Sigmoid colon (tissue), 7 donors: ENCODE results near the gene MKKS. TPM values are rescaled to one million over a fixed set of nuclear protein-coding genes. Genes with fewer than 3 reads are reported as not detected.

Source experiments
- DNase-seq: peaks from one replicate; pipeline ENCODE4 v3.0.0-alpha.2; 2019
- H3K27ac ChIP-seq, 4 donors: fragments of 200-600 bp; sonication (generic); one replicate each; pipeline ENCODE4 v1.5.1; 2016 to 2019; ENCODE audit warnings: mild to moderate bottlenecking in 1 of 4
- H3K27me3 ChIP-seq, 3 donors: fragments of 200-600 bp; sonication (generic); one replicate each; pipeline ENCODE4 v1.5.1; 2019; ENCODE audit warnings: mild to moderate bottlenecking in 1 of 3
- H3K36me3 ChIP-seq, 4 donors: fragments of 200-600 bp; sonication (generic); one replicate each; pipeline ENCODE4 v1.5.1; 2016 to 2019
- H3K4me1 ChIP-seq, 4 donors: fragments of 200-600 bp; sonication (generic); one replicate each; pipeline ENCODE4 v1.5.1; 2017 to 2019
- H3K4me3 ChIP-seq, 4 donors: fragments of 200-600 bp; sonication (generic); one replicate each; pipeline ENCODE4 v1.5.1; 2017 to 2019; ENCODE audit warnings: mild to moderate bottlenecking in 2 of 4, moderate library complexity in 1 of 4
- H3K9me3 ChIP-seq, 4 donors: fragments of 200-600 bp in 3 of 4; sonication (generic) in 3 of 4; one replicate each; pipeline versions ENCODE4 v1.5.1 to v1.6.1; 2013 to 2019
- CTCF ChIP-seq, 4 experiments: fragments of 450-650 bp in 3 of 4; fragments of 200-600 bp in 1 of 4; IDR thresholded peaks; one replicate each; pipeline ENCODE4 v1.5.1; 2016 to 2019; ENCODE audit warnings: antibody characterized with exemption in 4 of 4, mild to moderate bottlenecking in 3 of 4, moderate library complexity in 2 of 4
- EP300 ChIP-seq, 4 donors: sonication (generic); formaldehyde crosslinking; IDR thresholded peaks; one replicate each; pipeline ENCODE4 v1.6.1; 2017; ENCODE audit warnings: antibody characterized with exemption in 4 of 4
- POLR2A ChIP-seq, 2 donors: fragments of 450-650 bp; IDR thresholded peaks; one replicate each; pipeline ENCODE4 v1.6.1; 2016; ENCODE audit warnings: antibody characterized with exemption in 2 of 2, mild to moderate bottlenecking in 2 of 2, moderate library complexity in 2 of 2
- POLR2AphosphoS5 ChIP-seq, 4 donors: sonication (generic); formaldehyde crosslinking; IDR thresholded peaks; one replicate each; pipeline ENCODE4 v1.6.1; 2017; ENCODE audit warnings: antibody characterized with exemption in 4 of 4
- WGBS, 2 donors: extraction: QIAGEN DNeasy Blood & Tissue Kit; methylation state at CpG; one replicate each; pipeline ENCODE4 v1.1.7; 2013; 5-methylcytosine and 5-hydroxymethylcytosine counted together
- intact Hi-C: fragments of 100-400 bp; cut with DNase I; formaldehyde crosslinking; loops from one replicate; pipeline ENCODE4 v1.15.1; 2023
- polyA plus RNA-seq, 3 donors: library from polyadenylated mRNA; stranded (reverse); fragments of 200-250 nt; gene quantifications; one replicate each; pipeline ENCODE4 v1.2.3, GENCODE V29; 2013
- total RNA-seq, 4 donors: library from RNA; depleted of rRNA; stranded (reverse); fragments of >200 nt; gene quantifications; one replicate each; pipeline ENCODE4 v1.1.0, GENCODE V29; 2016
- donor health status: healthy with polysubstance abuse.
- donor health status: Bipolar disorder and iron deficiency.
- donor health status: healthy.

MKKS gene
- total and polyA plus RNA-seq, 7 donors = 16.2 to 29.8 (median 19.9) TPM

GRCh38 chr20:10430704-10431103 is 3.3 kb downstream of the MKKS start:
- intact Hi-C loops = loop anchor here (5.0 kb wide), 2 partner anchors 77 to 1022 kb away; no protein-coding TSS in a partner anchor
- H3K4me3 ChIP-seq = no peak overlapping the region
- peaks cover 7 to 54% (median 20%) of the 10 kb centered on the region in 4 donors for H3K4me1 ChIP-seq
- peaks cover 0 to 6% (median 0%) of the 10 kb centered on the region in 4 donors for H3K36me3 ChIP-seq
- DNase-seq = no peak
- no peaks in the 10 kb centered on the region for H3K9me3 ChIP-seq
- no peak for TF ChIP-seq POLR2A (IDR thresholded peaks at IDR 0.05)
- TF ChIP-seq EP300 (IDR thresholded peaks at IDR 0.05) = no peak
- TF ChIP-seq CTCF (IDR thresholded peaks at IDR 0.05) = no peak
- TF ChIP-seq POLR2AphosphoS5 (IDR thresholded peaks at IDR 0.05) = no peak
- 81% methylated on average over 5 of the region's 5 CpGs for WGBS, 2 donors
- no peaks in the 10 kb centered on the region for H3K27me3 ChIP-seq
- H3K27ac ChIP-seq = no peak overlapping the region

- TF ChIP-seq POLR2A (IDR thresholded peaks at IDR 0.05) (no peak), EP300 (IDR thresholded peaks at IDR 0.05) (no peak), CTCF (IDR thresholded peaks at IDR 0.05) (no peak), POLR2AphosphoS5 (IDR thresholded peaks at IDR 0.05) (no peak)
- Histone ChIP-seq H3K4me1 (peaks cover 7 to 51% (median 20%) of the 10 kb centered on the region in 4 donors), H3K27me3 (no peaks in the 10 kb centered on the region), H3K9me3 (no peaks in the 10 kb centered on the region), H3K27ac (no peak overlapping the region), H3K4me3 (no peak overlapping the region), H3K36me3 (peaks cover 0 to 6% (median 0%) of the 10 kb centered on the region in 4 donors)
- no peak for DNase-seq
- intact Hi-C loops = loop anchor here (5.0 kb wide), 3 partner anchors 77 to 1022 kb away; no protein-coding TSS in a partner anchor
These were observed 4.0 kb downstream of the MKKS start for GRCh38 chr20:10430000-10430466.

- 28 to 76% methylated on average over 5 of the region's 5 CpGs for WGBS, 2 donors
- peaks cover 0 to 6% (median 0%) of the 10 kb centered on the region in 4 donors for H3K36me3 ChIP-seq
- no peak overlapping the region for H3K27ac ChIP-seq
- no peak overlapping the region for H3K4me3 ChIP-seq
- no peak for TF ChIP-seq POLR2A (IDR thresholded peaks at IDR 0.05)
- no peak for TF ChIP-seq POLR2AphosphoS5 (IDR thresholded peaks at IDR 0.05)
- no peak for TF ChIP-seq EP300 (IDR thresholded peaks at IDR 0.05)
- no peak for TF ChIP-seq CTCF (IDR thresholded peaks at IDR 0.05)
- no peaks in the 10 kb centered on the region for H3K9me3 ChIP-seq
- no peaks in the 10 kb centered on the region for H3K27me3 ChIP-seq
- intact Hi-C loops = loop anchor here (5.0 kb wide), 1 partner anchor 452 kb away; no protein-coding TSS in a partner anchor
- no peak for DNase-seq
- H3K4me1 ChIP-seq = peaks cover 6 to 51% (median 20%) of the 10 kb centered on the region in 4 donors
These were observed 4.5 kb downstream of the MKKS start for GRCh38 chr20:10429443-10429981.

GRCh38 chr20:10428008-10428407 is 6.0 kb downstream of the MKKS start:
- H3K9me3 ChIP-seq = no peaks in the 10 kb centered on the region
- peaks cover 0 to 6% (median 0%) of the 10 kb centered on the region in 4 donors for H3K36me3 ChIP-seq
- no peaks in the 10 kb centered on the region for H3K27me3 ChIP-seq
- no peak for DNase-seq
- H3K4me3 ChIP-seq = no peak overlapping the region
- intact Hi-C loops = loop anchor here (5.0 kb wide), 1 partner anchor 451 kb away; no protein-coding TSS in a partner anchor
- no peak overlapping the region for H3K27ac ChIP-seq
- peaks cover 0 to 46% (median 16%) of the 10 kb centered on the region in 4 donors for H3K4me1 ChIP-seq
- TF ChIP-seq EP300 (IDR thresholded peaks at IDR 0.05) (no peak), POLR2AphosphoS5 (IDR thresholded peaks at IDR 0.05) (no peak), CTCF (IDR thresholded peaks at IDR 0.05) (no peak), POLR2A (IDR thresholded peaks at IDR 0.05) (no peak)
